GM23338 (cell line): Measurements from ENCODE around the gene RXRG. TPM values are rescaled to one million over a fixed set of nuclear protein-coding genes. Genes with fewer than 3 reads are reported as not detected.

Source experiments
- ATAC-seq: fragments of 200-7000 bp; cut with Tn5 transposase; 3 replicates; pipeline ENCODE4 v1.9.1; 2020
- DNase-seq: peaks from one replicate; pipeline ENCODE4 v3.0.0-alpha.2; 2015; ENCODE audit warnings: low spot score
- H2AFZ ChIP-seq: fragments of 200-600 bp; sonication (generic); 2 replicates; pipeline ENCODE4 v1.8.0; 2016; ENCODE audit warnings: antibody characterized with exemption, mild to moderate bottlenecking, moderate library complexity
- H3F3A ChIP-seq: fragments of 200-600 bp; sonication (generic); replicated peaks from 2 replicates; pipeline ENCODE4 v1.8.0; 2017; ENCODE audit warnings: antibody characterized with exemption, mixed run types, low read depth
- H3K27ac ChIP-seq: fragments of 200-600 bp; sonication (generic); 2 replicates; pipeline ENCODE4 v1.6.1; 2016; ENCODE audit warnings: low read depth
- H3K27me3 ChIP-seq: fragments of 200-600 bp; sonication (generic); 2 replicates; pipeline ENCODE4 v1.8.0; 2016; ENCODE audit warnings: mild to moderate bottlenecking, mixed run types, moderate library complexity; ENCODE audit not compliant: insufficient read depth
- H3K36me3 ChIP-seq: fragments of 200-600 bp; sonication (generic); 2 replicates; pipeline ENCODE4 v1.8.0; 2016; ENCODE audit warnings: mild to moderate bottlenecking; ENCODE audit not compliant: insufficient read depth
- H3K4me1 ChIP-seq: fragments of 200-600 bp; sonication (generic); 2 replicates; pipeline ENCODE4 v1.8.0; 2016; ENCODE audit warnings: mild to moderate bottlenecking, moderate library complexity; ENCODE audit not compliant: insufficient read depth
- H3K4me2 ChIP-seq: fragments of 200-600 bp; sonication (generic); 2 replicates; pipeline ENCODE4 v1.7.1; 2017; ENCODE audit warnings: mixed run types
- H3K4me3 ChIP-seq: fragments of 200-600 bp; sonication (generic); 2 replicates; pipeline ENCODE4 v1.6.1; 2016; ENCODE audit warnings: mixed run types
- H3K79me2 ChIP-seq: fragments of 200-600 bp; sonication (generic); replicated peaks from 2 replicates; pipeline ENCODE4 v1.8.0; 2017; ENCODE audit warnings: mild to moderate bottlenecking; ENCODE audit not compliant: insufficient read depth
- H3K9me2 ChIP-seq: fragments of 200-600 bp; sonication (generic); 2 replicates; pipeline ENCODE4 v1.8.0; 2017; ENCODE audit not compliant: insufficient read depth
- H4K20me1 ChIP-seq: fragments of 200-600 bp; sonication (generic); replicated peaks from 2 replicates; pipeline ENCODE4 v1.8.0; 2017; ENCODE audit warnings: mild to moderate bottlenecking; ENCODE audit not compliant: insufficient read depth
- H3K27ac Mint-ChIP-seq: 2 replicates; pipeline ENCODE4 v1.8.0; 2020; ENCODE audit warnings: inconsistent platforms, mild to moderate bottlenecking, moderate library complexity, mixed read lengths
- H3K27me3 Mint-ChIP-seq: 3 replicates; pipeline ENCODE4 v1.8.0; 2022; ENCODE audit warnings: low read depth, mild to moderate bottlenecking, moderate library complexity, mixed read lengths, inconsistent platforms; ENCODE audit not compliant: insufficient read depth, poor library complexity
- H3K36me3 Mint-ChIP-seq: 3 replicates; pipeline ENCODE4 v1.8.0; 2021; ENCODE audit warnings: low read depth, mild to moderate bottlenecking, inconsistent platforms, moderate library complexity, mixed read lengths
- H3K4me1 Mint-ChIP-seq: 3 replicates; pipeline ENCODE4 v1.8.0; 2020; ENCODE audit warnings: mild to moderate bottlenecking, inconsistent platforms, mixed read lengths
- H3K4me3 Mint-ChIP-seq: 3 replicates; pipeline ENCODE4 v1.8.0; 2021; ENCODE audit warnings: moderate library complexity, mild to moderate bottlenecking, inconsistent platforms, mixed read lengths
- H3K9me3 Mint-ChIP-seq: 3 replicates; pipeline ENCODE4 v1.8.0; 2020; ENCODE audit warnings: moderate library complexity, mild to moderate bottlenecking, inconsistent platforms, mixed read lengths
- CREB1 ChIP-seq: fragments of 250-450 bp; sonication (Bioruptor Pico); IDR thresholded peaks from 2 replicates; pipeline ENCODE4 v1.5.0; 2020; ENCODE audit warnings: low read depth, mild to moderate bottlenecking, moderate library complexity
- ETS1 ChIP-seq: IDR thresholded peaks from 2 replicates; pipeline ENCODE4 v1.6.1; 2016; ENCODE audit warnings: antibody characterized with exemption
- EZH2 ChIP-seq: fragments of 200-600 bp; sonication (generic); IDR thresholded peaks from one replicate; pipeline ENCODE4 v1.8.0; 2017; ENCODE audit warnings: antibody characterized with exemption, mild to moderate bottlenecking, low read depth; ENCODE audit not compliant: unreplicated experiment
- NANOG ChIP-seq: IDR thresholded peaks from 2 replicates; pipeline ENCODE4 v1.6.1; 2016; ENCODE audit warnings: antibody characterized with exemption, borderline replicate concordance
- ZNF462 ChIP-seq: fragments of 250-450 bp; sonication (Bioruptor Pico); IDR thresholded peaks from 2 replicates; pipeline ENCODE4 v1.5.0; 2020; ENCODE audit warnings: mild to moderate bottlenecking, moderate library complexity
- polyA plus RNA-seq: library from polyadenylated mRNA; unstranded; fragments of >200 nt; fragmentation: Nextera tagmentation; extraction: Ambion mirVana; gene quantifications from 2 replicates; pipeline ENCODE4 v1.2.1, GENCODE V29; 2016
- total RNA-seq: library from RNA; depleted of rRNA; stranded (reverse); fragments of >200 nt; shearing (Covaris generic); gene quantifications from 2 replicates; pipeline ENCODE4 v1.2.3, GENCODE V29; 2014

RXRG gene
- total and polyA plus RNA-seq, 2 experiments from 2014 or later, result not detected

GRCh38 chr1:165355139-165355976 is 89.6 kb downstream of the RXRG start (continued):
- TF ChIP-seq ZNF462 (CRISPR knock-in tag) (no peak), NANOG (no peak), ETS1 (no peak), CREB1 (CRISPR knock-in tag) (no peak)

GRCh38 chr1:165354739-165355138 is 90.2 kb downstream of the RXRG start:
- Histone ChIP-seq H3K4me3 (peak overlapping the region; percentile 71), H3K36me3 (no peaks in the 10 kb centered on the region), H3K27me3 (peaks cover 99% of the 10 kb centered on the region), H3K79me2 (no peaks in the 10 kb centered on the region), H3K9me2 (no peaks in the 10 kb centered on the region), H3K27ac (no peak overlapping the region), H3K4me2 (peak overlapping the region; percentile 98), H3K4me1 (peaks cover 55% of the 10 kb centered on the region), H3F3A (0 out of 2 replicates have a peak, but pooled peaks cover 6% of the 10 kb centered on the region), H4K20me1 (peaks cover 12% of the 10 kb centered on the region; the same call in 1 of the 2 replicates), H2AFZ (peak overlapping the region; percentile 97)
- H3K4me1 Mint-ChIP-seq, result peaks cover 47% of the 10 kb centered on the region
- no peak overlapping the region for H3K27ac Mint-ChIP-seq
- no peaks in the 10 kb centered on the region; the same call in 2 of the 3 replicates for H3K9me3 Mint-ChIP-seq
- peaks cover 86% of the 10 kb centered on the region for H3K27me3 Mint-ChIP-seq
- H3K36me3 Mint-ChIP-seq, result no peaks in the 10 kb centered on the region
- no peak; the same call in 2 of the 3 replicates for ATAC-seq
- H3K4me3 Mint-ChIP-seq, result peak overlapping the region; percentile 82
- DNase-seq, result peak; percentile 45
- no peak for TF ChIP-seq NANOG
- peak; percentile 69 for TF ChIP-seq EZH2
- no peak for TF ChIP-seq ZNF462 (CRISPR knock-in tag)
